Ovary (tissue), 3 donors: ENCODE measurements around the gene RANBP1.

Source experiments
- CTCF ChIP-seq, 3 donors: fragments of 450-650 bp in 2 of 3; fragments of 200-600 bp in 1 of 3; IDR thresholded peaks; one replicate each; pipeline versions ENCODE4 v1.5.1 to v1.8.0; 2016 to 2022; ENCODE audit warnings: antibody characterized with exemption in 3 of 3, mild to moderate bottlenecking in 1 of 3
- POLR2A ChIP-seq: fragments of 450-650 bp; IDR thresholded peaks from one replicate; pipeline ENCODE4 v1.6.1; 2017; ENCODE audit warnings: antibody characterized with exemption, mild to moderate bottlenecking, moderate library complexity
- donor health status: DM: no; HTN: no; CAD: no.

GRCh38 chr22:20111045-20111688, 4.7 kb upstream of the RANBP1 start:
- no peak for TF ChIP-seq CTCF (IDR thresholded peaks at IDR 0.05)
- TF ChIP-seq POLR2A = no peak
